Left cardiac atrium (tissue), 4 donors: ENCODE results near the gene WRNIP1. TPM values are rescaled to one million over a fixed set of nuclear protein-coding genes. Genes with fewer than 3 reads are reported as not detected.

Experiments
- ATAC-seq, 2 donors: fragments of 200-7000 bp; cut with Tn5 transposase; one replicate each; pipeline ENCODE4 v1.9.1; 2020; ENCODE audit warnings: mild to moderate bottlenecking in 2 of 2, moderate library complexity in 2 of 2
- DNase-seq: peaks from one replicate; pipeline ENCODE4 v3.0.0-alpha.2; 2020
- intact Hi-C, 2 donors: fragments of 100-400 bp; cut with DNase I; formaldehyde crosslinking; loops; one replicate each; pipeline versions ENCODE4 v1.14.1 to v1.15.1; 2022 to 2023
- long read RNA-seq: library from polyadenylated mRNA; unstranded; transcript quantifications from one replicate; pipeline ENCODE4 v2.0.0, GENCODE V29; 2021
- total RNA-seq, 2 donors: library from RNA; stranded (reverse); fragmentation: NEBNext Ultra II Directional; extraction: Animal tissue kit (Norgen Biotek cat#: 25700); gene quantifications; one replicate each; pipeline ENCODE4 v1.2.1, GENCODE V29; 2021
- donor health status: DM: no; HTN: yes; CAD: no.
- donor health status: DM: no; HTN: yes; CAD: no; lungs with severe emphysema.
- donor health status: DM: yes; HTN: yes; CAD: no.
- donor health status: Dilated cardiomyopathy.

WRNIP1 gene
- 10 to 100 TPM; 34.8 to 36.9 TPM for total RNA-seq
- long read RNA-seq, partial matches to known transcripts: 3 of 8 reads
- long read RNA-seq, other reads (novel, unspliced or antisense): 1 of 8 reads

DNA sequence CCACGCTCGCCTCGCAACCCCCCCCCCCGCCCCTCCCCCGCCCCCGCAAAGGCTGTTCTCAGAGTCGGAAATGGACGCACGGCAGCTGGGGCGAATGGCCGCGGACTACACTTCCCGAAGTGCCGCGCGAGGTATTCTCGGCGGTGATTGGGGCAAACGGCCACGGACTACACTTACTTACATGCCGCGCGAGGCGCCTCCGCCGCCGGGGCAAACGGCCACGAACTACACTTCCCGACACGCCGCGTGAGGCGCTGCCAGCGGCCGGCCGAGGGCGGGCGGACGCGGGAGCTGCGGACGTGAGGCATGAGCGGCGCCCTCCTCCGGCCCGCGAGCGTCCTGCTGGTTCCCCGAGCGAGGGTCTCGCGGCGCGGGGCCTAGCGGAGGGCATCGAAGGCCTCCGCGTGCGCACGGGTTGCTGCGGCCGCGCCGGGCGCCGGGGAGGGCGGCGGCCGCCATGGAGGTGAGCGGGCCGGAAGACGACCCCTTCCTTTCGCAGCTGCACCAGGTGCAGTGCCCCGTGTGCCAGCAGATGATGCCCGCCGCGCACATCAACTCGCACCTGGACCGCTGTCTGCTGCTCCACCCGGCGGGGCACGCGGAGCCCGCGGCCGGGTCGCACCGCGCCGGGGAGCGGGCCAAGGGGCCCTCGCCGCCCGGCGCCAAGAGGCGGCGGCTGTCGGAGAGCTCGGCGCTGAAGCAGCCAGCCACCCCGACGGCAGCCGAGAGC, at the start of gene WRNIP1:
Gene WRNIP1 (plus strand): TSS at position 228 of the 730 bp plus-strand sequence. CDS start 230 bp downstream, at position 458.
- DNase-seq (peak; percentile 100), ATAC-seq (peak; percentile 95)
- intact Hi-C loops: no loop called here

- intact Hi-C loops: no loop called here
- ATAC-seq (no peak), DNase-seq (no peak)
Measured at GRCh38 chr6:2715737-2716136, 49.5 kb upstream of the WRNIP1 start.

GRCh38 chr6:2716936-2717700, 48.1 kb upstream of the WRNIP1 start:
- DNase-seq (no peak), ATAC-seq (no peak)
- intact Hi-C loops: no loop called here

GRCh38 chr6:2718334-2719092, 46.7 kb upstream of the WRNIP1 start:
- DNase-seq (no peak), ATAC-seq (no peak)
- intact Hi-C loops: no loop called here

DNA sequence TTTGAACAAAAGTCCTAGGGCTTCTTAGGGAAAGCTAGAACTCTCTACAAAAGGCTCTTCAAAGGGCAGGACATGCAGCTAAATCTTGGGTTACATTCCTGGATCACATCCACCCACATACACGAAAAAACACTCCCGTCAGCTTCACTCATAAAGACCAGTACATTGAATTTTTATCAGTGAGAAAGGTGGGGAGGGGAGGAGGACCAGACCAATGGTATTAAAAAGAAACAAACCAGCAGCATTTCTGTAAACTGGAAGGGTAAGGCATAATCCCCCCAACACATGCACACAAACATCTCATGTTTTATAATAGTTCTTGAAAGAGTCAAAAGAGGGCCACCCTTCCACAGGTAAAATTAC, 46.1 kb upstream of the WRNIP1 start:
- intact Hi-C loops: no loop called here
- DNase-seq (no peak), ATAC-seq (no peak)

- DNase-seq (no peak), ATAC-seq (no peak)
Measured at GRCh38 chr6:2721219-2721618, 44.0 kb upstream of the WRNIP1 start.

DNA sequence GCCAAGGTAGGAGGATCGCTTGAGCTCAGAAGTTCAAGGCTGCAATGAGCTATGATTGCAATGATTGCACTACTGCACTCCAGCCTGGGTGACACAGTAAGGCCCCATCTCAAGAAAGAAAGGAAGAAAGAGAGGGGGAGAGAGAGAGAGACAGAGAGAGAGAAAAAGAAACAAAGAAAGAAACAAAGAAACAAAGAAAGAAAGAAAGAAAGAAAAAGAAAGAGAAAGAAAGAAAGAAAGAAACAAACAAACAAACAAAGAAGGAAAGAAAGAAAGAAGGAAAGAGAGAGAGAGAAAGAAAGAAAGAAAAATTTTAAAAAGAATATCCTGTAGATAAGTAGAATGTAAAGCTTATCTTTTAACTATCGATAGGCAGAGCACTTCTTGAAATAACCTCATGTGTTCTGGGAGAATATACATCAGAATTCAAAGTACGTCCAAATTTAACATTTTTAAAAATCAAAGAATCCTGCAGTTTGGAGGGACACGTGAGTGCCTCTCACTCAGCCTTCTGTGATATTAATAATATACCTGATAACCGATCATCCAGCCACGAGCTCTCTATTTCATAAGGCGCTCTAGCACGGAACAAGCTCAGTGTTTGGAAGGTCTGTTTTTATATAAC, 39.7 kb upstream of the WRNIP1 start:
- DNase-seq (no peak), ATAC-seq (no peak)
- intact Hi-C loops: no loop called here

More at GRCh38 chr6:2721219-2721618, 44.0 kb upstream of the WRNIP1 start:
- intact Hi-C loops: no loop called here

DNA sequence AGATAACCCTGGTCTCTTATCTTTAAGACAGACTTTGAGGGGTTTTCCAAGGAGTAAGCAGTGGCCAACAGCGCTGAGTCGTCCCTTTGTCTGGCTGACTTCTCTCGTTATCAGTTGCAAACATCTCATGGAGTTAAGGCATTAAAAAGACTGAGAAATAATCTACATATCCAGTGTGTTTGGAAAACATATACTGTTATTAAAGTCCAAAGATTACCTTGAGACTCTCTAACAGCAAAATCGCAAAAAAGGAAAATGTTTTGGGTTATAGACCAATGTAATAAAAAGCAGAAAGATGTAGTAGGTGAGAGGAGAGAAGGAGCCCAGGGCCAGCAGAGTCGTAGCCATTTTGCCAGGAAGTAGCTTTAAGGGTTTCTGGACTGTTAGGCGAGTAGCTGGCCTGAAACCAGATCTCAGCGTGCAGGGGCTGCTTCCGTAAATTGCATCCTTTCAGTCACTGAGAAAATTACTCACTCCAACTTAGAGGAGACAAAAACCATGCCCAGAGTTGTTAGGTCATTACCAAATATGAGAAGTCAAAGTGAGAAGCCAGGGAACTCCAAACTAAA, 39.1 kb upstream of the WRNIP1 start:
- peak; percentile 45 for DNase-seq
- intact Hi-C loops: no loop called here
- ATAC-seq: peak; percentile 12 to 51

DNA sequence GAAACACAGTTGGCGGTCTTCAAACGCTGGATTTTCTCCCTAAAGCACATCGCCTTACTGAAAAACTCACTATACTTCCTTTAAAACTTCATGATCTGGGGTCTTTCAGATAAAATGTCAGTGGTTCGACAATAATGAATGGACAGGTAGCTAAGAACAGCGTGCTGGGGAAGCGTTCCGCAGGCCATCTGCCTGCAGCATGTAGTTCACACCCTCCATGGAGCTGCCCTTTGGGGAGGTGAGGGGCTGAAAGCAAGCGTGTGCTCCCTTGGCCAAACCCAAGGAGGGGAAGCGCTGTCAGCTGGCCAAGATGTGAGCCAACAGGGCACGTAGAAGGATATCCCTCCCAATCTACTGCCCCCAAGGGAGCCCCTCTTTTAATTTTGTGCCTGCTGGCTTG, 35.3 kb upstream of the WRNIP1 start:
- no peak for DNase-seq
- intact Hi-C loops: no loop called here
- no peak for ATAC-seq

DNA sequence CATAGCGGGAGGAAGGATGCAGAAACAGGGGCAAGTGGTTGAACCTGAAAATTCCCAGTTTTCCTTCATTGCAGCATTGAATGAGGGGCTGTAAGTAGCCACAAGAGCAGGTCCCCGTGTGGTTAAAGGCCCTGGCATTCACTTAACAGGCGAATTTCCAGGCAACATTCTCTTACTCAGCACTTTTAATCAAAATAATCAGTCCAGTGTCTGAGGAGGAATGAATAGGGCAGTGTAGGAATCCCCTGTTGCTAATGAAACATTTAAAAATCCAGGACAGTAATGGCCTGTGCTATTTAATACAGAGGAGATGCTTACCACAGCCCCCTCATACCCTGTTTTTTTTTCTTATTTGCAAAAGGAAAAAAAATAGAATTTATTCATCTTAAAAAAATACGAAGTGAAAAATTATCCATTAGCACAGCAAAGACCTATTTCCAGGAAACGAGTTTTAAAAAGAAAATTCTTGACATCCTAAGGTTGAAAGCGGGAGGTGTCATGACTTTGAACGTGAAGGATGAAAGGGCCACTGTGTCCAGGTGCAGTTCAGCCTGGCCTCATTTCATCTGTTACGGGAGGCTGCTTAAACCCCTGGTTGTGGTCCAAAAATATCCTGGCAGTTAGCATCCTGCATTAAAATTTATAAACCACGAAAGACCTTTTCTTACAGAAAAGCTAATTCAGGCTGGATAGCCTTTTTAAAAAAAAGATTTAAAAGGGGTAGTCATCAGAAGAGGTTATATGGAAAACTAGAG, 34.7 kb upstream of the WRNIP1 start:
- no peak for DNase-seq
- intact Hi-C loops: no loop called here
- ATAC-seq: no peak

- no peak for ATAC-seq
- intact Hi-C loops: no loop called here
- no peak for DNase-seq
Measured at GRCh38 chr6:2731281-2731909, 33.8 kb upstream of the WRNIP1 start.

- no peak for DNase-seq
- peak; percentile 68 to 77 for ATAC-seq
- intact Hi-C loops: no loop called here
Measured at GRCh38 chr6:2732503-2733089, 32.6 kb upstream of the WRNIP1 start.

GRCh38 chr6:2733324-2733723, 31.9 kb upstream of the WRNIP1 start:
- ATAC-seq (peak; percentile 56 to 86), DNase-seq (peak; percentile 76)
- intact Hi-C loops: no loop called here

- ATAC-seq (peak; percentile 61 to 85), DNase-seq (peak; percentile 49)
- intact Hi-C loops: no loop called here
Measured at GRCh38 chr6:2733736-2734480, 31.3 kb upstream of the WRNIP1 start.

DNA sequence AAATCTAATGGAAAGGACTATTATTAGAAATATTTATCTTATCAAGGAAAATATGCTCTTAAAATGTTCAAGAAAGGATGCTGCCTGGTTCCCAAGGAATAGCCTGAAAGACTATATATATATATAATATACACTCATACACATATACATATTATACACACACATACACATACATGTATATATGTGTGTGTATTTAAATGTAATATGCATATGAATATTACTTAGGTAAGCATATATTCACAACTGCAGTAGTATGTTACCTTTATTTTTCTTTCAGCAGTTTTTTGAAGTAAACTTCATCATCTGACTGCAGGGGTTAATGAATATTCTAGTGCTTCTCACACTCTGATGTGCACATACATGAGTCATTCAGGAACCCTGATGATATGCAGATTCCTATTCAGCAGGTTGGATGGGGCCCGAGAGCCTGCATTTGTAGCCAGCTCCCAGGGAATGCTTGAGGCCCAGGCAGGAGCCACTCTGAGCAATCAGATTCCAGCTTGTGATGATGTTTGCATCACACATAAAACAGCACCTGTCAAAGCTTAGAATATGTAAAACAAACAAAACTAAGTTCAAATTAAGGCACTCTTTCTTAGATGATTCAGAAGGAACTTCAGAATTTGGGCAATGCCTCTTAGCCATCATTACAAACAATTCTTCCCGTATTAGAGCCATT, 30.6 kb upstream of the WRNIP1 start:
- intact Hi-C loops: no loop called here
- peak in 1 of 2 donors; percentile 36 for ATAC-seq

DNA sequence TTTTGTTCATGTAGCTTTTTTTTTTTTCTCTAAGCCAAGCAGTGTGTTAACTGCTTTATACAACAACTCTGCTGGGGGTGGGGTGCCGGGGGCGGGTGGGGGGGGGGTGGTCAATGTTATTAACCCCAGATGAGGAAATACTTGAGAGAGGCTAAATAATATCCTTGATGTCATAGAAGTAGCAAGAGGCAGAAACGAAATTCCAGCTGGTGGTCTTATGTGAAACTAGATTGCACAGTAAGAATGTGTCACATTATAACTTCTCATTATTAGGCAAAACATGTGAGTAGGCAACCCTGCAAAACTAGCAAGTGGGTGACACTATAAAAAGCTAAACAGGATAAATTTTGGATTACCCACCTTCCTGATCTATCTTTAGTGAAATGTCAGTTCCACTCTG, 27.3 kb upstream of the WRNIP1 start:
- intact Hi-C loops: no loop called here
- ATAC-seq: no peak
- DNase-seq: no peak

More for the DNA sequence above, 30.6 kb upstream of the WRNIP1 start:
- no peak for DNase-seq
